HG02798 (cell line): ENCODE measurements around the gene ZBTB45.
"Not testable (repeated sequence)": the region's sequence is repeated elsewhere in the genome, so short reads cannot be mapped to it uniquely, and the experiment has no call there.

ENCODE experiments used
- ATAC-seq: cut with Tn5 transposase; IDR thresholded peaks from one replicate; pipeline ENCODE4 v1.9.1; 2021; ENCODE audit warnings: mild to moderate bottlenecking; ENCODE audit not compliant: unreplicated experiment, poor library complexity

ZBTB45 gene

DNA sequence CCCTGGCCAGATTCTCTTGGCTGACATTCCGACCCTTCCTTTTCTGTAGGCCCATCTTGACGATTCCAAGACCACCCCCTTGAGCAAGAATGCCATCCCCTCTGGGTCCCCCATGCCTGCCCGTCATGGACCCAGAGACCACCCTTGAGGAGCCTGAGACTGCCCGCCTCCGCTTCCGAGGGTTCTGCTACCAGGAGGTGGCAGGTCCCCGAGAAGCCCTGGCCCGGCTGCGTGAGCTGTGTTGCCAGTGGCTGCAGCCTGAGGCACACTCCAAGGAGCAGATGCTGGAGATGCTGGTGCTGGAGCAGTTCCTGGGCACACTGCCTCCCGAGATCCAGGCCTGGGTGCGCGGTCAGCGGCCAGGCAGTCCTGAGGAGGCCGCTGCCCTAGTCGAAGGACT is 42.5 kb downstream of the ZBTB45 start:
- no peak for ATAC-seq

DNA sequence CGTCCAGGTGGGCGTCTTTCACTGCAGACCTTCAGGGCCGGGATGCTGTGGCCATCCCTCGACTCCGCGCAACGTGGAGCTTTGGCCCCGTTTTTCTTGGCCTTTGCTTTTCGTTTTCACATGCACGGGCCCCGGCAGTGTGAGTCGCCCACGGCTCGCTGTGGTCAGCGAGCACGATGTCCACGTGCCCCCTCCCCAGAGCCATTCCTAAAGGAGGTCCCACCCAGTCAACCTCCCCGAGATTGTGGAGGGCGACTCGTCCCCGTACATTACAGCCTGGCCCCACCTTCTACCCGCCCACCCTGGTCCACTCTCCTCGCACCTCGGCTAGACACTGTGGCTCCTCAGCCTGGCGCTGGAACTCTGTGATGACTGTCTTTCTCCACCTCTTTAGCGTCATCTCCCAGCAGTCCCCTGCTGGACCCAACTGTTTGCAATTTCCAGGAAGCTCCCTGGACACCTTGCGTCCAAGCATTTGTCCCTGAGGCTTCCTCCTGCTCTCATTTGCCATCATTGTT is 43.1 kb downstream of the ZBTB45 start:
- ATAC-seq, result no peak

- ATAC-seq, result peak; percentile 86
These were observed 43.7 kb downstream of the ZBTB45 start, which contains the start of gene ZNF446 for GRCh38 chr19:58475714-58476497. Gene ZNF446 (plus strand): TSS chr19:58476352. CDS start chr19:58477219, 867 bp downstream.

DNA sequence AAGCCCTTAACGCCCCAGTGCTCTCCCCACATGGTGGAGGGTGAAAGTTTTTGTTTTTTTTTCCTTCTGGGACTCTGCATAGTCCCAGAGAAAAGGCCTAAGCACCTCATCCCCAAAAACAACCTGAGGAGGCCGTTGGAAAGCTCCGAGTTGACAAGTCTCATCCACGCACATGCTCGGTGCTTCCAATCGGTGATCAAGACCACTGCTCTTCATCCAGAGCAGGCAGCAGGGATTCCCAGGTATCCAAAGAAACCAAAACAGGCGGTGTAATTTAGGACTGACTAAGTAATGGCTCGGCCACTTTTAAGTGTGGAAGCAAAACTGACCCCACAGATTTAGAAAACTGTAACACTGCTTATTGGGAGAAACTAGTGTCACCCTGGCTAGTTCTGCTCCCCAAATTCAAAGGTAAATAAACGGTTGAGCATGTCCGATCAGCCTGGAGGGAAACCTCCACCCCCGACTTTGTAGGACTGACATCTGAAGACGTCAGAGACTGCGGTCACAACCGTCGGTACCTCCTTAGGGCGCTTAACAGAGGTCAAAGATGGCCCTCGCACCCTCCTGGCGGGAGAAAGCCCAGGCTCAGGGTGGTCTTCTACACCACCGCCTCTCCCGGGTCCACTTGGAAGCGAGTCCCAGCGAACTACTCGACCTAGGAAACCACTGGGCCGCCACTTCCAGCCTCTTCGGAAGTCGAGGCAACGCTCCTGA is 44.5 kb downstream of the ZBTB45 start:
- no peak for ATAC-seq

DNA sequence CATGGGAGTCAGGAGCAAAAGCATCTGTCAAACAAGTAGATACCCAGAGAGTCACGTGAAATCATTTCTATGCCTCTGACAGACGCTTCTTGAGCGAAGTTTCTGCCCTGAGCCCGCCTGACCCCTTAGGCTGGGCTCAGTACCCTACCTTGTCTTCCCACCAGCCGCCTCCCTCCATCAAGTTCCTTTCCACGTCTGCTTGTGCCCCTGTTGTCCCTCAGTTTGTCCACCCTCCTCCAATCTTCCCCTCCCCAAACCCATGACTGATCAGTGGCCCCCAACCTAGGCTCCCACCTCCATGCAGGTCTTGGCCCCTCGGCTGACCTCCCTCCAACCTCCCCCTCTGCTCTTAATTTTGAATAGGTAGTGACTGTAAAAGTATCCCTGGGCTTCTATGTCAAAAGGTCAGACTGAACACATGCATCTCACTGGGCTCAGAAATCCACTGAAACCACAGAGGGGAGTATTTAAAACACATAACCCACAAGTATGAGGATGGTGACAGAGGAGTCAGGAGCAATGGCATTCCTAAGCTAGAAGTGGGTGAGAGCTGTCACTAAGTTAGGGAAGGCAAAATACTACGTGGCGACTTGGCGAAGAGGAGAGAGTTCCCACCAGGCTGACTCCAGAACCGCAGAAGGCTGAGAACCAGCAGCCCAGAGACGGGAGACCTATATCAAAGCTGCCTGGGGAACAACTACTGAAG is 45.2 kb downstream of the ZBTB45 start:
- ATAC-seq, result no peak

DNA sequence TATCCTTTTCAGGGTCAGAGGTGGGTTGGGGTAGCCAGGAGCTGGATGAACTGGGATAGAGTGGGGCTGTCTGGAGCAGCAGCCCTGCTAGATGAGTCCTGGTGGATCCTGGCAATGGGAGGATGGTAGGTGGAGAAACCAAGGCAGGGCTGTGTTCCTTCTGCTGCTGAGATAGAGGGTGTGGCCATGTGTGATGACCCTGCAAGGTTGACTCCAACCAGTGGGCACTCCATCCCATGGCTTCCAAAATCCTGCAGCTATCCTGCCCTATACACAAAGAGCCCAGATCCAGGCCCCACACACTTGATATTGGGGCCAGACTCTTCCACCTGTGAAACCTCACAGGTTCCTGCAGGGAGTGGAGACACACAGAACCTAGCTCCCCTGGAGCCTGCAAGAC is 45.8 kb downstream of the ZBTB45 start:
- ATAC-seq, result no peak

- no peak for ATAC-seq
These were observed 47.9 kb downstream of the ZBTB45 start for GRCh38 chr19:58471736-58472135.

DNA sequence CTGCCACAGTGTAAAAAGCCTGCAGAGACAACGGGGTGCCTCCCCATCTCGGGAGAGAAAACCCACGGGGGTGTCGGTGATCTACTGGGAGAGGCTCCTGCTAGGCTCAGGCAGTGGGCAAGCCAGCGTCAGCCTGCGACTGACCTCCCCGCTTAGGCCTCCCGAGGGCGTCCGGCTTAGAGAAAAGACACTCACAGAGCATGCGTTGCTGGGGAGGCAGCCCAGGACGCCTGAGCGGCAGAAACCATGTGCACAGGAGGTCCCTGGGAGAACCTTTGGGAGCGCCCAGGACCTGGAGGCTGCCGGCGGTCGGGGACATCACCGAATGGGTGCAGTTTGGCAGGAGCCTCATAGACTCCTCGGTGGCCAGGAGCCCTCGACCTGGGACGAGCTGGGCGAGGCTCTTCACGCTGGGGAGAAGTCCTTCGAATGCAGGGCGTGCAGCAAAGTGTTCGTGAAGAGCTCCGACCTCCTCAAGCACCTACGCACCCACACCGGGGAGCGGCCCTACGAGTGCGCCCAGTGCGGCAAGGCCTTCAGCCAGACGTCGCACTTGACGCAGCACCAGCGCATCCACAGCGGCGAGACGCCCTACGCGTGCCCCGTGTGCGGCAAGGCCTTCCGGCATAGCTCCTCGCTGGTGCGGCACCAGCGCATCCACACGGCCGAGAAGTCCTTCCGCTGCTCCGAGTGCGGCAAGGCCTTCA is 48.6 kb downstream of the ZBTB45 start:
- not testable (repeated sequence) for ATAC-seq

DNA sequence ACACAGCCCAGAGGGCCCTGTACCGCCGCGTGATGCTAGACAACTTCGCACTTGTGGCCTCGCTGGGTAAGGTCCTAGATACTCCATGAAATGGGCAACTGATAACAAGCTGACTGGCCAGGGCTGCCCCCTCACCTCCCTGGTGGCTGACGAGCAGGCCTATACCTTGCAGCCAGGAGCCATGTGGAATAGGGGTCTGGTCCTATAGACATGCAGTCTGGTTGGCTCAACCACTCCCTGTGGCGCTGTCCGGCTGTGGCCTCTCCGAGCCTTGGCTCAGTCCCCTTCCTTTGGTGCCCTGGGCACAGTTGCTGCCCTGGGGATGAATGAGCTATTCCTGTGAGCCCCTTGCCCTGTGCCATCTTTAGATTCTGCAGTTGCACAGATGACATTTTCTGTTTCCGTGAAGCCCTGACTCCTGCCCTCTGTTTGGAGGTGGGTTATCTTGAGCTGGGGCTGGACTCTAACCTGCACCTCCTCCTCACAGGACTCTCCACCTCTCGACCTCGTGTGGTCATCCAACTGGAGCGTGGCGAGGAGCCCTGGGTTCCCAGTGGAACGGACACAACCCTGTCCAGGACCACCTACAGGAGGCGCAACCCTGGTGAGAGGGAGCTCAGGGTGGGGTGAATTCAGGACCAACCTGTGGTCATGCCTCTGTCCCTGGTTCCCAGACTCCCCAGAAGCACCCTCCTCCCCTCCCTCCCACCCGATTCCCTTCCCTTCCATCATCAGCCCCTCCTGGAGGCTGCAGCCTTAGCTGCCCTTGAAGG is 50.2 kb downstream of the ZBTB45 start:
- ATAC-seq, result no peak

- no peak for ATAC-seq
These were observed 51.3 kb downstream of the ZBTB45 start for GRCh38 chr19:58468216-58468839.

DNA sequence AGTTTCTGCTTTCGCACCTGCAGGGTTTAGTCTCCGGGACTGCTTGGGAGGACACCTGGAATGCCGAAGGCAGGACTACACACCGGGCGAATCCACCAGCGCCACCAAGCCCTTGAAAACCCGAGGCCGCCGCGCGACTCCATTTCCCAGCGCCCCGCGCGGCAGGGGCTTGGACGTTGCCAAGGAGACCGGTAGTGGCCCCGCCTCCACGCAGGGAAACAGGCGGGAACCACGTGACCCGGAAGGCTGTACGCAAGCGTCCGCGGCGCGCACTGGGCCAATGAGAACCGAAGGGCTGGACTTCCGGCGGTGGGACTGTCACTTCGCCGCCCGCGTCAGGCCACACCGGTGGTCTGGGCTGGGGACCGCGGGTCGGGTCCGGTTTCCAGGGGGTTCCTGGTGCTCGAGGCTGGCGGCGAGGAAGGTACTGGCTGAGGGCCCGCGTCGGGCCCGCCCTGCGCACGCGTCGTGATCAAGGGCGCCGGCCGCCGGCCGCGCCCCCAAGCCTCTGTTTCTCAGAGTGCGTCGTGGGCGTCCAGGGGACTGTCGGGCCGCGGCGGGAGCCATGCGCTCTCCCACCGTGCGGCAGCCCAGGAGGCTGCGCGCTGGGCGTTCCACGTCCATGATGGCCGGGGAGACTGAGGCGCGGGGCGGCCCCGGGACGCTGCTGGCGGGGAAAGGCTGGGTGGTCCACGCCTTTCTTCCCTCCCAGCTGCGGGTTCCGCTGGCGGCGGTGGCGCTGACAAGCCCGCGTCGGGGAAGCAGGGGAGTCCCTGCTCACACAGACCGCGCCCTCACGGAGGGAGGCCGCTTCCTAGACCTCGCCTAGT is 52.6 kb downstream of the ZBTB45 start, which contains the start of gene ZNF324:
TSS of gene ZNF324 (plus strand) at position 321 of the 830 bp plus-strand sequence. CDS start 2,106 bp downstream, outside the sequence.
- ATAC-seq, result peak; percentile 96

DNA sequence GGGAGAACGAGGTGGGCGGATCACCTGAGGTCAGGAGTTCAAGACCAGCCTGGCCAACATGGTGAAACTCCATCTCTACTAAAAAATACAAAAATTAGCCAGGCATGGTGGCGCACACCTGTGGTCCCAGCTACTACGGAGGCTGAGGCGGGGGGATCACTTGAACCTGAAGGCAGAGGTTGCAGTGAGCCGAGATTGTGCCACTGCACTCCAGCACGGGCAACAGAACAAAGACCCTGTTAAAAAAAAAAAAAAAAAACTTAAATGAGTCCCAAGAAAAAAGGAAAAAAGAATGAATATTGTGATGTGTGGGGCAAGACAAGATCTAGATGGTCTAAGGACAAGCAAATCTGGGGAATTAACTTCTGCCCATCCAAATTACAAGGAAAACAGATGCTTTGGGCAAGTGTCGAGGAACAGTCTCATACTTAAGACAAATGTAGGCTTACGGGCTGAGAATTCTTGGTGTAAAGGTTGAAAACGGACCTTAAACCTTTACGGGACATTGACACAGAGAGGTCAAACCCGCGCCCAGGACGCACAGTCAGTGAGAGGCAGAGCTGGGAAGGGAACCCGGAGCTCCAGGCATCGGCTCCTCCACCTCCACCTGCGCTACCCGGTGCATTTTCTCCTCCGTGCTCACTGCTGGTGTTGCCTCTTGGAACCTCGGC is 53.4 kb downstream of the ZBTB45 start:
- peak; percentile 16 for ATAC-seq
